Measurements from ENCODE around the gene SLC9A2. TPM values are rescaled to one million over a fixed set of nuclear protein-coding genes. Genes with fewer than 3 reads are reported as not detected.

The SLC9A2 gene
- not detected for total RNA-seq
- polyA plus RNA-seq (2013, experiment 1 of 2), result not detected
- polyA plus RNA-seq (2013, experiment 2 of 2), result not detected
- long read RNA-seq, experiment 1, result 0 reads
- long read RNA-seq, experiment 2, result 0 reads
- long read RNA-seq, experiment 3, partial matches to known transcripts, result 0 of 1 reads
- long read RNA-seq, experiment 3, other reads (novel, unspliced or antisense), result 1 of 1 reads
- long read RNA-seq, experiment 4, result 0 reads

- Mint-ChIP-seq H3K4me3 (peak within 1 kb of the TSS; percentile 51), H3K27me3 (ENCODE audit: insufficient read depth) (peaks cover 76% of the 10 kb centered on the region), H3K36me3 (ENCODE audit: low read depth) (no peaks in the 10 kb centered on the region), H3K27ac (no peak within 1 kb of the TSS), H3K4me1 (peaks cover 5% of the 10 kb centered on the region), H3K9me3 (peaks cover 3% of the 10 kb centered on the region)
- H3K36me3 ChIP-seq (ENCODE audit: control insufficient read depth, insufficient read depth, low read length), result no peaks in the 10 kb centered on the region
- peak; percentile 82 for DNase-seq
- WGBS, 2 experiments (ENCODE audit: insufficient coverage in 1 of 2, insufficient read length in 1 of 2), result 4 to 6% methylated on average over 14 to 85 of the region's 85 CpGs
- TF ChIP-seq CTCF (conservative IDR thresholded peaks at IDR 0.05), result peak; percentile 33
- H3K9ac ChIP-seq (ENCODE audit: extremely low read depth, low read length, poor library complexity, severe bottlenecking), result peak within 1 kb of the TSS; percentile 25
- peaks cover 94% of the 10 kb centered on the region for H3K27me3 ChIP-seq (ENCODE audit: control insufficient read depth, insufficient read depth, low read length, poor library complexity, severe bottlenecking)
- no peaks in the 10 kb centered on the region for H3K9me3 ChIP-seq (ENCODE audit: control insufficient read depth, low read length)
- H3K4me1 ChIP-seq (ENCODE audit: control insufficient read depth, insufficient read depth, low read length), result no peaks in the 10 kb centered on the region
- peak within 1 kb of the TSS; percentile 80 for H3K4me3 ChIP-seq (ENCODE audit: low read length)
- no peak within 1 kb of the TSS for H3K27ac ChIP-seq (ENCODE audit: low read depth, low read length)
Measured at GRCh38 chr2:102619414-102620319, at the start of gene SLC9A2. Gene SLC9A2, plus strand, starts transcription at chr2:102619553. Its CDS starts 296 bp downstream, at chr2:102619849.

GRCh38 chr2:102575888-102576287 is 43.5 kb upstream of the SLC9A2 start:
- H3K36me3 Mint-ChIP-seq (ENCODE audit: low read depth), result no peaks in the 10 kb centered on the region
- Histone ChIP-seq H3K4me1 (ENCODE audit: control insufficient read depth, insufficient read depth, low read length) (no peaks in the 10 kb centered on the region), H3K36me3 (ENCODE audit: control insufficient read depth, insufficient read depth, low read length) (no peaks in the 10 kb centered on the region), H3K9ac (ENCODE audit: extremely low read depth, low read length, poor library complexity, severe bottlenecking) (no peak overlapping the region), H3K9me3 (ENCODE audit: control insufficient read depth, low read length) (no peaks in the 10 kb centered on the region), H3K27me3 (ENCODE audit: control insufficient read depth, insufficient read depth, low read length, poor library complexity, severe bottlenecking) (no peaks in the 10 kb centered on the region), H3K4me3 (ENCODE audit: low read length) (no peak overlapping the region), H3K27ac (ENCODE audit: low read depth, low read length) (no peak overlapping the region)
- no CpG with 5 or more reads among the region's 1 CpG for WGBS, 2 experiments (ENCODE audit: insufficient coverage in 1 of 2, insufficient read length in 1 of 2)
- H3K4me1 Mint-ChIP-seq, result no peaks in the 10 kb centered on the region
- no peak overlapping the region for H3K27ac Mint-ChIP-seq
- TF ChIP-seq CTCF (conservative IDR thresholded peaks at IDR 0.05), result no peak
- H3K9me3 Mint-ChIP-seq, result peaks cover 10% of the 10 kb centered on the region
- H3K27me3 Mint-ChIP-seq (ENCODE audit: insufficient read depth), result no peaks in the 10 kb centered on the region
- no peak for DNase-seq
- no peak overlapping the region for H3K4me3 Mint-ChIP-seq

- no peak for DNase-seq
- Mint-ChIP-seq H3K27ac (no peak overlapping the region), H3K36me3 (ENCODE audit: low read depth) (no peaks in the 10 kb centered on the region), H3K4me3 (no peak overlapping the region), H3K9me3 (peaks cover 6% of the 10 kb centered on the region), H3K4me1 (no peaks in the 10 kb centered on the region), H3K27me3 (ENCODE audit: insufficient read depth) (no peaks in the 10 kb centered on the region)
- WGBS, 2 experiments (ENCODE audit: insufficient coverage in 1 of 2, insufficient read length in 1 of 2), result 87% methylated on average over 2 of the region's 2 CpGs; no CpG with 5 or more reads in 1 of the 2 experiments
- Histone ChIP-seq H3K4me1 (ENCODE audit: control insufficient read depth, insufficient read depth, low read length) (no peaks in the 10 kb centered on the region), H3K9ac (ENCODE audit: extremely low read depth, low read length, poor library complexity, severe bottlenecking) (no peak overlapping the region), H3K27me3 (ENCODE audit: control insufficient read depth, insufficient read depth, low read length, poor library complexity, severe bottlenecking) (no peaks in the 10 kb centered on the region), H3K9me3 (ENCODE audit: control insufficient read depth, low read length) (no peaks in the 10 kb centered on the region), H3K27ac (ENCODE audit: low read depth, low read length) (no peak overlapping the region), H3K4me3 (ENCODE audit: low read length) (no peak overlapping the region), H3K36me3 (ENCODE audit: control insufficient read depth, insufficient read depth, low read length) (no peaks in the 10 kb centered on the region)
- TF ChIP-seq CTCF (conservative IDR thresholded peaks at IDR 0.05), result no peak
Measured at GRCh38 chr2:102578376-102578775, 41.0 kb upstream of the SLC9A2 start.
